A549 (cell line): ENCODE measurements around the gene PRDM2.

Experiments
- CBX8 ChIP-seq: fragments of 200-600 bp; sonication (generic); IDR thresholded peaks from 2 replicates; pipeline ENCODE4 v1.6.1; 2016
- CTCF ChIP-seq: fragments of >200 bp; sonication (Bioruptor Twin); formaldehyde crosslinking; IDR thresholded peaks from 3 replicates; pipeline ENCODE4 v1.5.1; 2016
- ELK1 ChIP-seq: fragments of 150-350 bp; IDR thresholded peaks from 2 replicates; pipeline ENCODE4 v1.6.1; 2014; ENCODE audit warnings: low read depth, mild to moderate bottlenecking, low read length
- KDM1A ChIP-seq: fragments of 200-600 bp; sonication (generic); IDR thresholded peaks from 2 replicates; pipeline ENCODE4 v1.6.1; 2016; ENCODE audit warnings: low read depth, mild to moderate bottlenecking
- MAZ ChIP-seq: fragments of 150-350 bp; IDR thresholded peaks from 2 replicates; pipeline ENCODE4 v1.6.1; 2014; ENCODE audit warnings: antibody characterized with exemption, low read depth, low read length, borderline replicate concordance
- MYC ChIP-seq: IDR thresholded peaks from 2 replicates; pipeline ENCODE4 v1.6.1; 2012; ENCODE audit warnings: mild to moderate bottlenecking, inconsistent platforms, low read length, improper control_type of control experiment, borderline replicate concordance
- PHF8 ChIP-seq: fragments of 200-600 bp; sonication (generic); IDR thresholded peaks from 2 replicates; pipeline ENCODE4 v1.6.1; 2016; ENCODE audit warnings: low read depth, mild to moderate bottlenecking, antibody characterized with exemption, moderate library complexity, borderline replicate concordance
- POLR2A ChIP-seq: IDR thresholded peaks from 2 replicates; pipeline ENCODE4 v1.6.1; 2012; ENCODE audit warnings: mild to moderate bottlenecking, low read length
- POLR2AphosphoS2 ChIP-seq: conservative IDR thresholded peaks from 2 replicates; pipeline ENCODE4 v1.6.1; 2012; ENCODE audit warnings: low read length, improper control_type of control experiment, inconsistent platforms
- RCOR1 ChIP-seq: fragments of 150-350 bp; IDR thresholded peaks from 2 replicates; pipeline ENCODE4 v1.6.1; 2014; ENCODE audit warnings: antibody characterized with exemption, low read length, low read depth
- REST ChIP-seq: fragments of 200-600 bp; sonication (generic); IDR thresholded peaks from 2 replicates; pipeline ENCODE4 v1.6.1; 2016; ENCODE audit warnings: antibody characterized with exemption, mild to moderate bottlenecking, moderate library complexity
- RFX5 ChIP-seq: fragments of 450-650 bp; IDR thresholded peaks from 2 replicates; pipeline ENCODE4 v1.7.1; 2014; ENCODE audit warnings: antibody characterized with exemption, mild to moderate bottlenecking, moderate library complexity
- SMC3 ChIP-seq: fragments of >200 bp; sonication (Bioruptor Twin); formaldehyde crosslinking; IDR thresholded peaks from 3 replicates; pipeline ENCODE4 v1.6.1; 2018; ENCODE audit warnings: inconsistent platforms
- USF2 ChIP-seq: fragments of 450-650 bp; IDR thresholded peaks from 2 replicates; pipeline ENCODE4 v1.6.1; 2014; ENCODE audit warnings: antibody characterized with exemption

- TF ChIP-seq KDM1A: no peak
- TF ChIP-seq RCOR1: no peak
- no peak for TF ChIP-seq REST
- no peak for TF ChIP-seq POLR2A
- TF ChIP-seq MYC: no peak
- no peak for TF ChIP-seq CTCF
- no peak for TF ChIP-seq ELK1
- TF ChIP-seq CBX8: no peak
- TF ChIP-seq SMC3: no peak
- TF ChIP-seq MAZ: no peak
- no peak for TF ChIP-seq USF2
- no peak for TF ChIP-seq RFX5
- no peak for TF ChIP-seq POLR2AphosphoS2
- no peak for TF ChIP-seq PHF8
These were observed 23.8 kb downstream of the PRDM2 start for GRCh38 chr1:13723810-13724209.
